D721Med (cell line): ENCODE measurements around the gene ACAT1.
"Not testable (repeated sequence)": the region's sequence is repeated elsewhere in the genome, so short reads cannot be mapped to it uniquely, and the experiment has no call there.

Experiments used
- DNase-seq: peaks from one replicate; pipeline ENCODE4 v3.0.0; 2011; ENCODE audit warnings: low spot score; ENCODE audit not compliant: insufficient read length
- FAIRE-seq: peaks from 2 replicates; lab custom pipeline; 2011; peaks lifted over from hg19 to GRCh38; lab: Jason Lieb, UNC
- TF ChIP-seq, protein P1 (sequence below): IDR thresholded peaks from 2 replicates; pipeline ENCODE4 v1.5.1; 2012; ENCODE audit warnings: mild to moderate bottlenecking, control low read depth; ENCODE audit not compliant: insufficient read depth; ENCODE audit errors: missing control alignments

Gene ACAT1

GRCh38 chr11:108125096-108125495 lies 3.7 kb downstream of the ACAT1 start:
- TF ChIP-seq, protein P1, sequence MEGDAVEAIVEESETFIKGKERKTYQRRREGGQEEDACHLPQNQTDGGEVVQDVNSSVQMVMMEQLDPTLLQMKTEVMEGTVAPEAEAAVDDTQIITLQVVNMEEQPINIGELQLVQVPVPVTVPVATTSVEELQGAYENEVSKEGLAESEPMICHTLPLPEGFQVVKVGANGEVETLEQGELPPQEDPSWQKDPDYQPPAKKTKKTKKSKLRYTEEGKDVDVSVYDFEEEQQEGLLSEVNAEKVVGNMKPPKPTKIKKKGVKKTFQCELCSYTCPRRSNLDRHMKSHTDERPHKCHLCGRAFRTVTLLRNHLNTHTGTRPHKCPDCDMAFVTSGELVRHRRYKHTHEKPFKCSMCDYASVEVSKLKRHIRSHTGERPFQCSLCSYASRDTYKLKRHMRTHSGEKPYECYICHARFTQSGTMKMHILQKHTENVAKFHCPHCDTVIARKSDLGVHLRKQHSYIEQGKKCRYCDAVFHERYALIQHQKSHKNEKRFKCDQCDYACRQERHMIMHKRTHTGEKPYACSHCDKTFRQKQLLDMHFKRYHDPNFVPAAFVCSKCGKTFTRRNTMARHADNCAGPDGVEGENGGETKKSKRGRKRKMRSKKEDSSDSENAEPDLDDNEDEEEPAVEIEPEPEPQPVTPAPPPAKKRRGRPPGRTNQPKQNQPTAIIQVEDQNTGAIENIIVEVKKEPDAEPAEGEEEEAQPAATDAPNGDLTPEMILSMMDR, result no peak
- FAIRE-seq, result no peak

GRCh38 chr11:108128772-108129171 lies 7.4 kb downstream of the ACAT1 start:
- DNase-seq (no peak), FAIRE-seq (no peak)
- TF ChIP-seq, protein P1, result no peak

More at GRCh38 chr11:108125096-108125495, 3.7 kb downstream of the ACAT1 start:
- no peak for DNase-seq

- no peak for DNase-seq
- FAIRE-seq, result no peak
- TF ChIP-seq, protein P1, result no peak
Observed at GRCh38 chr11:108131993-108132392, 10.6 kb downstream of the ACAT1 start.

DNA sequence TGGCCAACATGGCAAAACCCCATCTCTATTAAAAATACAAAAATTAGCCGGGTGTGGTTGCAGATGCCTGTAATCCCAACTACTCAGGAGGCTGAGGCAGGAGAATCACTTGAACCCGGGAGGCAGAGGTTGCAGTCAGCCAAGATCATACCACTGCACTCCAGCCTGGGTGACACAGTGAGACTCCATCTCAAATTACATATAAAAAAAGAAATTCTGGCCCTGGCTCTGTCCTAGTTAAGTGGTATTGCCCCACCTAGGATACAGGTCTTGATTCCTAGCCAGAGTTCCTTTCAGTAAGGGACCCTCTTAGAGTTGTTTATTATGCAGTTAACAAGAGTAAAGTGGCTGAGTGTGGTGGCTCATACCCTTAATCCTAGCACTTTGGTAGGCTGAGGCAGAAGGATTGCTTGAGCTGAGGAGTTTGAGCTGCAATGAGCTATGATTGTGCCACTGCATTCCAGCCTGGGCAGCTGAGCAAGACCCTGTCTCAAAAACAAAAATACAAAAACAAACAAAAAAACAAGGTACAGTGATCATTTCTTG lies 11.7 kb downstream of the ACAT1 start:
- FAIRE-seq, DNase-seq: not testable (repeated sequence)

DNA sequence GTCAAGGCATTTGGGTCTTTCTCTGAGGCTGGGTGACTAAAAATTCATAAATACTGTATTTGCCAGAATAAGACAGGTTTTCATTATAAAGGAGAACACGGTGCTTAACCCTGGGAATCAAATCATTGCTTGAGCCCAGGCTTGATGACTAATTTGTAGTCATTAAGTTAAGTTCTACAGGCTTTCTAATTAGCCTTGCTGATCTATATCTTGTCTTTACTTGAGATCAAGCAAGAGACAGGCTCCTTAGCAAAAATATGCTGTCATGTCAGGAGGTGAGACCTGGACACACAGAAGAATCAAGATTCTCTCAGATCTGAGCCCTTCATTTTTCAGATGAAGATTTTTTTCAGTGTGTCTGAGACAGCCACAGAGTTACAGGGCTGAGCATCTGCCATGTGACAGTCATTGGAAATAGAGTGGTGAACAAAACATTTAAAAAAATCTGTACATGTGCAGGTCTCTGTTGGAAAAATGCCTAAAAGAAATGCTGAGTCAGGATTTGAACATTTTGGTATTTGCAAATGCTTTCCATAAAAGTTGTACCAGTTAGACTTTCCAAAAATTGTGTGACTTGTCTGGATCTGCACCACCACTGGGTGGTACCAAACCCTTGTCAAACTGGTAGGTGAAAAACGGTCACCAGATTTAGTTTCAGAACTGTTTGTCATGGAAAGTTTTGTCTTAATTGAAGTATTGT lies 14.6 kb downstream of the ACAT1 start:
- DNase-seq (no peak), FAIRE-seq (no peak)
- TF ChIP-seq, protein P1, result peak; percentile 24

DNA sequence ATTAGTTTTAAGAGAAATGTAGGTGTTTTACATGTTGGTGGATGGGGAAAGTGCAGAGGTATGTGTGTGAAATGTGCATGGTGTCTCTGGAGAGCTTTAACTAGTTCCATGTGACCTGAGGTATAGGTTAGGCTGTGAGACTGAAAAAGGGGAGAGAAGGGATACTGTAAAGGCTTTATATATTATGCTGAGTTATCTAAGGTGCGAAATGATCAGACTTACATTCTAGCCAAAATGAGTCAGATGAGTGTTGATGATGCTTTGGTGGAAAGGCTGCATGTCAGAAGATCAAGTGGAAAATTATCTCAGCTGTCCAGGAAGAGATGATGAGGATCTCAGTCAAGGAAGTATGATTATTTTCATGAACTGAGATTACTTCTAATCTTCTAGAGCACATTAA lies 15.8 kb downstream of the ACAT1 start:
- DNase-seq, result no peak
- FAIRE-seq, result no peak
- TF ChIP-seq, protein P1, result no peak

DNA sequence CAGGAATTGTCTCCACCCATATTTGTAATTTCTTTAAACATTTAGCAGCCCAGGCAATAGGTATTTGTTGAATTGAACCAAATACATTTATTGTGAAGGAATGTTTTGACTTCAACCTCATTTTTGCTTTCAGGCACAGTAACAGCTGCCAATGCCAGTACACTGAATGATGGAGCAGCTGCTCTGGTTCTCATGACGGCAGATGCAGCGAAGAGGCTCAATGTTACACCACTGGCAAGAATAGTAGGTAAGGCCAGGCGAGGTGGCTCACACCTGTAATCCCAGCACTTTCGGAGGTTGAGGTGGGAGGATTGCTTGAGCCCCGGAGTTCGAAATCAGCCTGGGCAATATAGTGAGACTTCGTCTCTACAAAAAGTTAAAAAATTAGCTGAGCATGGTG lies 20.9 kb downstream of the ACAT1 start:
- no peak for FAIRE-seq
- TF ChIP-seq, protein P1, result no peak
- DNase-seq, result no peak
